Bronchial smooth muscle cell (primary cell): ENCODE results near the gene TMUB2. TPM values are rescaled to one million over a fixed set of nuclear protein-coding genes. Genes with fewer than 3 reads are reported as not detected.

ENCODE experiments used
- total RNA-seq: library from RNA; depleted of rRNA; stranded (reverse); fragments of >200 nt; gene quantifications from 2 replicates; pipeline ENCODE4 v1.2.1, GENCODE V29; 2014

The TMUB2 gene
- 24.9 and 31.0 TPM in 2 replicates for total RNA-seq

GRCh38 chr17:44186307-44187130 lies at the start of gene TMUB2:
TSS of gene TMUB2 (plus strand) at chr17:44186972. CDS start at chr17:44187709, 737 bp downstream.

GRCh38 chr17:44170499-44171201 lies 16.1 kb upstream of the TMUB2 start, which contains the start of gene ASB16:
TSS of gene ASB16 (plus strand) at chr17:44170704. CDS start at chr17:44170790, 86 bp downstream.

GRCh38 chr17:44199553-44200477 lies 13.0 kb downstream of the TMUB2 start, which contains the start of gene ATXN7L3:
TSS of gene ATXN7L3 (minus strand) at chr17:44199884. CDS start at chr17:44198070, 1,814 bp downstream.

GRCh38 chr17:44219616-44220212 lies 32.9 kb downstream of the TMUB2 start, which contains the start of gene UBTF:
TSS of gene UBTF (minus strand) at chr17:44219675. CDS start at chr17:44218229, 1,446 bp downstream.

Other genes starting within 250 kb of the TMUB2 start
- gene PPY, start 244.5 kb upstream of the TMUB2 start, total RNA-seq: not detected in 2 replicates
- 0.16 TPM in 1 of 2 replicates, not detected in the other for gene PYY, start 233.0 kb upstream of the TMUB2 start, total RNA-seq
- 2.2 and 3.5 TPM in 2 replicates for gene NAGS, start 182.3 kb upstream of the TMUB2 start, total RNA-seq
- gene TMEM101, start 172.0 kb upstream of the TMUB2 start, total RNA-seq: 113 and 138 TPM in 2 replicates
- 13.7 and 17.0 TPM in 2 replicates for gene LSM12, start 120.3 kb upstream of the TMUB2 start, total RNA-seq
- 17.7 and 29.9 TPM in 2 replicates for gene G6PC3, start 116.2 kb upstream of the TMUB2 start, total RNA-seq
- 44.6 and 69.4 TPM in 2 replicates for gene HDAC5, start 63.3 kb upstream of the TMUB2 start, total RNA-seq
- gene HROB, start 45.0 kb upstream of the TMUB2 start, total RNA-seq: 0.43 and 0.63 TPM in 2 replicates
- 0.16 TPM in 1 of 2 replicates, not detected in the other for gene ASB16, start 16.3 kb upstream of the TMUB2 start, total RNA-seq
- 23.3 and 23.5 TPM in 2 replicates for gene ATXN7L3, start 12.9 kb downstream of the TMUB2 start, total RNA-seq
- 46.3 and 63.4 TPM in 2 replicates for gene UBTF, start 32.7 kb downstream of the TMUB2 start, total RNA-seq
- not detected in 2 replicates for gene SLC4A1, start 81.2 kb downstream of the TMUB2 start, total RNA-seq
- gene RUNDC3A, start 121.6 kb downstream of the TMUB2 start, total RNA-seq: 0.17 and 0.32 TPM in 2 replicates
- gene SLC25A39, start 137.9 kb downstream of the TMUB2 start, total RNA-seq: 47.7 and 48.9 TPM in 2 replicates
- gene GRN, start 158.3 kb downstream of the TMUB2 start, total RNA-seq: 282 and 385 TPM in 2 replicates
- gene FAM171A2, start 176.9 kb downstream of the TMUB2 start, total RNA-seq: 4.1 and 8.8 TPM in 2 replicates
- gene ITGA2B, start 202.7 kb downstream of the TMUB2 start, total RNA-seq: 0.16 and 0.60 TPM in 2 replicates